CD4-positive, alpha-beta memory T cell (primary cell): Measurements from ENCODE around the gene SRSF3. TPM values are rescaled to one million over a fixed set of nuclear protein-coding genes. Genes with fewer than 3 reads are reported as not detected.

Source experiments
- CTCF ChIA-PET: fragments of 350-600 bp; sonication (Branson Sonifier 250); formaldehyde crosslinking; loops from one replicate; lab custom pipeline; 2021; ENCODE audit warnings: inconsistent platforms; ENCODE audit not compliant: partially characterized antibody; lab: Charles Lee
- POLR2A ChIA-PET: fragments of 350-600 bp; sonication (Branson Sonifier 250); formaldehyde crosslinking; loops from one replicate; lab custom pipeline; 2021; ENCODE audit not compliant: partially characterized antibody; lab: Charles Lee
- DNase-seq, 5 donors: peaks; one replicate each; pipeline versions ENCODE4 v3.0.0 to v3.0.0-alpha.2; 2020 to 2022; ENCODE audit warnings: mixed read lengths in 1 of 5
- H3K27ac ChIP-seq: one replicate; pipeline ENCODE4 v1.7.0; 2013; ENCODE audit warnings: low read depth, low read length
- H3K27me3 ChIP-seq: 2 replicates; pipeline ENCODE4 v1.7.0; 2013; ENCODE audit warnings: mild to moderate bottlenecking, low read length, moderate library complexity; ENCODE audit not compliant: insufficient read depth
- H3K36me3 ChIP-seq: 2 replicates; pipeline ENCODE4 v1.7.0; 2013; ENCODE audit warnings: mild to moderate bottlenecking, low read length, moderate library complexity; ENCODE audit not compliant: insufficient read depth
- H3K4me1 ChIP-seq: 2 replicates; pipeline ENCODE4 v1.7.0; 2013; ENCODE audit warnings: mild to moderate bottlenecking, low read length, moderate library complexity; ENCODE audit not compliant: insufficient read depth
- H3K4me3 ChIP-seq, 2 donors: one replicate each; pipeline ENCODE4 v1.7.0; 2013; ENCODE audit warnings: low read length in 2 of 2, mild to moderate bottlenecking in 1 of 2
- H3K9me3 ChIP-seq, 2 donors: one replicate each; pipeline ENCODE4 v1.7.0; 2013; ENCODE audit warnings: low read length in 2 of 2, control low read depth in 1 of 2; ENCODE audit not compliant: control insufficient read depth in 1 of 2
- H3K27ac Mint-ChIP-seq, 7 donors: one replicate each; pipeline ENCODE4 v1.8.0; 2020 to 2021; ENCODE audit warnings: mixed read lengths in 7 of 7, mild to moderate bottlenecking in 6 of 7, inconsistent platforms in 3 of 7, moderate library complexity in 3 of 7
- H3K27me3 Mint-ChIP-seq, 2 donors: one replicate each; pipeline ENCODE4 v1.8.0; 2020 to 2021; ENCODE audit warnings: mixed read lengths in 2 of 2
- H3K36me3 Mint-ChIP-seq, 2 donors: one replicate each; pipeline ENCODE4 v1.8.0; 2020 to 2021; ENCODE audit warnings: mixed read lengths in 2 of 2, inconsistent platforms in 1 of 2, mild to moderate bottlenecking in 1 of 2
- H3K4me1 Mint-ChIP-seq, 4 donors: one replicate each; pipeline ENCODE4 v1.8.0; 2020 to 2021; ENCODE audit warnings: mixed read lengths in 4 of 4, mild to moderate bottlenecking in 1 of 4
- H3K4me3 Mint-ChIP-seq, 8 donors: one replicate each; pipeline ENCODE4 v1.8.0; 2020 to 2021; ENCODE audit warnings: mixed read lengths in 8 of 8, mild to moderate bottlenecking in 7 of 8, moderate library complexity in 6 of 8, inconsistent platforms in 3 of 8
- H3K9me3 Mint-ChIP-seq, 8 donors: one replicate each; pipeline ENCODE4 v1.8.0; 2020 to 2021; ENCODE audit warnings: mixed read lengths in 8 of 8, mild to moderate bottlenecking in 5 of 8, inconsistent platforms in 3 of 8, moderate library complexity in 1 of 8
- intact Hi-C: fragments of 100-400 bp; cut with micrococcal nuclease; formaldehyde crosslinking; loops from one replicate; pipeline ENCODE4 v1.15.1; 2023
- polyA plus RNA-seq, 2 donors: library from polyadenylated mRNA; unstranded; fragments of 300-500 nt; fragmentation: Illumina TruSeq; gene quantifications; one replicate each; pipeline ENCODE4 v1.2.3, GENCODE V29; 2021
- total RNA-seq, 2 experiments: library from RNA; stranded (reverse); gene quantifications; one replicate each; pipeline ENCODE4 v1.2.3, GENCODE V29; 2021

Gene SRSF3
- total and polyA plus RNA-seq, 4 experiments from 2014 or later, result 293 to 350 (median 333) TPM

- H3K36me3 Mint-ChIP-seq, result peaks cover 5 to 14% of the 10 kb centered on the region in 2 donors
- DNase-seq, result no peak
- H3K9me3 Mint-ChIP-seq, result no peaks in the 10 kb centered on the region
- ChIA-PET POLR2A (interaction anchor here (0.5 to 1.4 kb wide), 4 partner anchors 23 to 190 kb away, joined by 3 to 4 read pairs (median 4); no protein-coding TSS in a partner anchor), CTCF (interaction anchor here (1.1 to 1.4 kb wide), 4 partner anchors 10 to 591 kb away, joined by 3 to 5 read pairs (median 4); partner anchors contain the start of gene MAPK14)
- H3K4me3 Mint-ChIP-seq, result no peak overlapping the region
- Histone ChIP-seq H3K27me3 (no peaks in the 10 kb centered on the region), H3K9me3 (no peaks in the 10 kb centered on the region), H3K36me3 (no peaks in the 10 kb centered on the region), H3K4me3 (no peak overlapping the region), H3K4me1 (peaks cover 7% of the 10 kb centered on the region), H3K27ac (no peak overlapping the region)
- no peaks in the 10 kb centered on the region for H3K27me3 Mint-ChIP-seq
- intact Hi-C loops, result no loop called here
- H3K4me1 Mint-ChIP-seq, result peaks cover 10 to 19% (median 15%) of the 10 kb centered on the region in 4 donors
- H3K27ac Mint-ChIP-seq, result peak overlapping the region in 1 of 7 donors; percentile 13
These were observed 24.5 kb downstream of the SRSF3 start for GRCh38 chr6:36618366-36619355.

GRCh38 chr6:36621371-36621855 is 27.3 kb downstream of the SRSF3 start:
- H3K36me3 Mint-ChIP-seq, result peaks cover 0 to 3% of the 10 kb centered on the region in 2 donors

GRCh38 chr6:36622901-36623546 is 28.9 kb downstream of the SRSF3 start:
- peak overlapping the region in 4 of 7 donors; percentile 43 to 82 (median 64) for H3K27ac Mint-ChIP-seq
- H3K4me3 Mint-ChIP-seq, result no peak overlapping the region
- CTCF ChIA-PET, result interaction anchor here (0.9 to 4.4 kb wide), 13 partner anchors 9 to 160 kb away, joined by 3 to 66 read pairs (median 5); no protein-coding TSS in a partner anchor
- POLR2A ChIA-PET, result interaction anchor here (1.4 to 1.6 kb wide), 2 partner anchors 57 to 136 kb away, joined by 7 to 10 read pairs; partner anchors contain the start of gene CDKN1A
- no peak overlapping the region for H3K27ac ChIP-seq
- no peak overlapping the region for H3K4me3 ChIP-seq
- H3K9me3 ChIP-seq, result no peaks in the 10 kb centered on the region
- H3K36me3 ChIP-seq, result no peaks in the 10 kb centered on the region
- no peaks in the 10 kb centered on the region for H3K27me3 ChIP-seq
- DNase-seq, result no peak
- H3K4me1 ChIP-seq, result peaks cover 9% of the 10 kb centered on the region
- no peaks in the 10 kb centered on the region for H3K27me3 Mint-ChIP-seq
- no peaks in the 10 kb centered on the region for H3K9me3 Mint-ChIP-seq
- H3K4me1 Mint-ChIP-seq, result peaks cover 5 to 16% (median 9%) of the 10 kb centered on the region in 4 donors
- intact Hi-C loops, result loop anchor here (1.0 kb wide), 3 partner anchors 57 to 395 kb away; no protein-coding TSS in a partner anchor
- peaks cover 0 to 2% of the 10 kb centered on the region in 2 donors for H3K36me3 Mint-ChIP-seq

More at GRCh38 chr6:36621371-36621855, 27.3 kb downstream of the SRSF3 start:
- Mint-ChIP-seq H3K4me3 (no peak overlapping the region), H3K27me3 (no peaks in the 10 kb centered on the region), H3K27ac (peak overlapping the region in 1 of 7 donors; percentile 70), H3K9me3 (no peaks in the 10 kb centered on the region), H3K4me1 (peaks cover 5 to 16% (median 11%) of the 10 kb centered on the region in 4 donors)
- peaks cover 9% of the 10 kb centered on the region for H3K4me1 ChIP-seq
- no peaks in the 10 kb centered on the region for H3K9me3 ChIP-seq
- no peak overlapping the region for H3K4me3 ChIP-seq
- no peak for DNase-seq
- ChIA-PET POLR2A (interaction anchor here (0.6 kb wide), 1 partner anchor 15 kb away, joined by 3 read pairs; no protein-coding TSS in a partner anchor), CTCF (interaction anchor here (1.0 kb wide), 1 partner anchor 138 kb away, joined by 5 read pairs; no protein-coding TSS in a partner anchor)
- H3K27ac ChIP-seq, result no peak overlapping the region
- no peaks in the 10 kb centered on the region for H3K27me3 ChIP-seq
- H3K36me3 ChIP-seq, result no peaks in the 10 kb centered on the region
- intact Hi-C loops, result no loop called here

- H3K4me3 ChIP-seq, result no peak overlapping the region
- H3K4me1 ChIP-seq, result peaks cover 9% of the 10 kb centered on the region
- no peaks in the 10 kb centered on the region for H3K9me3 ChIP-seq
- ChIA-PET CTCF (interaction anchor here (0.6 to 4.4 kb wide), 19 partner anchors 9 to 159 kb away, joined by 3 to 66 read pairs (median 4); partner anchors contain the start of gene CDKN1A), POLR2A (interaction anchor here (1.4 to 1.6 kb wide), 2 partner anchors 56 to 135 kb away, joined by 7 to 10 read pairs; partner anchors contain the start of gene CDKN1A)
- H3K4me1 Mint-ChIP-seq, result peaks cover 5 to 16% (median 9%) of the 10 kb centered on the region in 4 donors
- H3K27ac Mint-ChIP-seq, result peak overlapping the region; percentile 32 to 82 (median 69)
- peaks cover 0 to 2% of the 10 kb centered on the region in 2 donors for H3K36me3 Mint-ChIP-seq
- DNase-seq, result peak; percentile 65 to 78 (median 73)
- intact Hi-C loops, result loop anchor here (1.0 kb wide), 3 partner anchors 56 to 394 kb away; no protein-coding TSS in a partner anchor
- H3K27me3 ChIP-seq, result no peaks in the 10 kb centered on the region
- H3K27ac ChIP-seq, result no peak overlapping the region
- H3K36me3 ChIP-seq, result no peaks in the 10 kb centered on the region
- no peak overlapping the region for H3K4me3 Mint-ChIP-seq
- H3K27me3 Mint-ChIP-seq, result no peaks in the 10 kb centered on the region
- H3K9me3 Mint-ChIP-seq, result no peaks in the 10 kb centered on the region
These were observed 29.6 kb downstream of the SRSF3 start for GRCh38 chr6:36623547-36624459.

- Histone ChIP-seq H3K4me1 (peaks cover 9% of the 10 kb centered on the region), H3K4me3 (no peak overlapping the region), H3K9me3 (no peaks in the 10 kb centered on the region), H3K27me3 (no peaks in the 10 kb centered on the region), H3K27ac (no peak overlapping the region), H3K36me3 (no peaks in the 10 kb centered on the region)
- intact Hi-C loops, result no loop called here
- Mint-ChIP-seq H3K27ac (peak overlapping the region in 1 of 7 donors; percentile 36), H3K27me3 (no peaks in the 10 kb centered on the region), H3K4me1 (peaks cover 5 to 16% (median 9%) of the 10 kb centered on the region in 4 donors), H3K4me3 (no peak overlapping the region), H3K9me3 (no peaks in the 10 kb centered on the region), H3K36me3 (no peaks in the 10 kb centered on the region)
- ChIA-PET POLR2A (interaction anchor here (1.4 to 1.6 kb wide), 2 partner anchors 55 to 134 kb away, joined by 7 to 10 read pairs; partner anchors contain the start of gene CDKN1A), CTCF (interaction anchor here (0.6 to 4.4 kb wide), 16 partner anchors 10 to 393 kb away, joined by 3 to 66 read pairs (median 4); partner anchors contain the start of gene CDKN1A)
- DNase-seq, result no peak
These were observed 30.4 kb downstream of the SRSF3 start for GRCh38 chr6:36624461-36625157.
